Measurements from ENCODE around the gene CABYR. TPM values are rescaled to one million over a fixed set of nuclear protein-coding genes. Genes with fewer than 3 reads are reported as not detected.

Gene CABYR
- total RNA-seq, 4 donors from 2014 or later, result 0.33 to 0.51 (median 0.42) TPM; not detected in 1

DNA sequence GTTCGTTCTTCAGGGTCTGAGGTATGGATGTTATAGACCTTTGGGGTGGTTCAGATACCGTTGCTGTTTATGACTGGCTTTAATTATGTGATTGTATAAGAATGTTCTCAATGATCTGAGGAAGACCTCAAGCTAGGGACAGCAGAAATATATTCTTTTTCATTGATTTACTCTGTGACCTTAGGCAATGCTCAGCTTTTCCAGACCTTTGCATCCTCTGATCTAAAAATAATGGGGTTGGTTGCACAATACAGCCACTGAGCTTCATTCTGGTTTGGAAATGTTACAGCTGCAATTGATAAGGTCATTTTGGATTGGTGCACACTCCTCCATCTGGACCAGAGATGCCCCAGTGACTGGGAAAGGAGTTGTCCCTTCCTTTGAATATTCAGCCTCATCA is 17.2 kb upstream of the CABYR start:
- Histone ChIP-seq H3K36me3 (no peaks in the 10 kb centered on the region), H3K9me3 (no peaks in the 10 kb centered on the region), H3K4me3 (no peak overlapping the region), H3K27me3 (no peaks in the 10 kb centered on the region), H3K27ac (no peak overlapping the region), H3K4me1 (no peaks in the 10 kb centered on the region)
- ATAC-seq, result no peak
- no peak for DNase-seq
- intact Hi-C loops (cut with DNase I; ENCODE audit: low total_unique reads) (no loop called here), in situ Hi-C loops (cut with MboI; ENCODE audit: low sequenced_read_pairs in 4 of 4) (loop anchor here in 2 of 4 donors (10.0 to 25.0 kb wide), 2 partner anchors 484 to 497 kb away; no protein-coding TSS in a partner anchor)
- TF ChIP-seq POLR2A (IDR thresholded peaks at IDR 0.05) (no peak), CTCF (IDR thresholded peaks at IDR 0.05 in 4 of 5, conservative IDR thresholded peaks at IDR 0.05 in 1 of 5) (no peak)

DNA sequence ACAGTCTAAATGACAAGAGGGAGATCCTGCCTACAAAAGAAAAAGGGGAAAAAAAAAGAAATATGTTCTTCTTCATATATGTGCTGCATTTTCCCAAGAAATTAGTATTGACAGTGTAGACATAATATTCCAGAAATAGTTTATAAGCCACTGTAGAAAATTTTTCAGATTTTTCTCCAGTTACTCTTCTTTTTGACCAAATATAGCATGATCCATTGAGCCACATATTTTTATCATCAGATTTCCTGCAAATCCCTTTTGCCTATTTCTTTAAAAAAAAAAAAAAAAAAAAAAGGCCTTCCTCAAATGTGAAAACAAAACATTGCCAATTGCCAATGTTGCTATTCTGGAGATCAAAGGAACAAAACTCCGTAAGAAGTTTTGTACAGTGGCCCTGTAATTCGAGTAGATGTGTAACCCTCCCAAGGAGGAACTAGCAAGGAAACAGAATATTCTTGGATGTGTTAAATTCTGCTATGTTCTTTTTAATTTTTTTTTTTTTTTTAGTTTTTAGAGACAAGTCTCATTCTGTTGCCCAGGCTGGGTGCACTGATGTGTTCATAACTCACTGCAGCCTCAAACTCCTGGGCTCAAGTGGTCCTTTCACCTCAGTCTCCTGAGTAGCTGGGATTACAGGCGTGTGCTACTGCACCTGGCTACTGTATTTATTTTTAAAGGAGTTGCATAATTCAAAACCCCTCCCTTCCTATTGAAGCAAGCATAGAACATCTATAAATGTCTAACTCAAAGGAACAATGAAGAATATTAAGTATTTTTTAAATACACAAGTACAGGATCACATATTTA is 12.5 kb upstream of the CABYR start:
- no peak for ATAC-seq
- no peaks in the 10 kb centered on the region for H3K36me3 ChIP-seq

DNA sequence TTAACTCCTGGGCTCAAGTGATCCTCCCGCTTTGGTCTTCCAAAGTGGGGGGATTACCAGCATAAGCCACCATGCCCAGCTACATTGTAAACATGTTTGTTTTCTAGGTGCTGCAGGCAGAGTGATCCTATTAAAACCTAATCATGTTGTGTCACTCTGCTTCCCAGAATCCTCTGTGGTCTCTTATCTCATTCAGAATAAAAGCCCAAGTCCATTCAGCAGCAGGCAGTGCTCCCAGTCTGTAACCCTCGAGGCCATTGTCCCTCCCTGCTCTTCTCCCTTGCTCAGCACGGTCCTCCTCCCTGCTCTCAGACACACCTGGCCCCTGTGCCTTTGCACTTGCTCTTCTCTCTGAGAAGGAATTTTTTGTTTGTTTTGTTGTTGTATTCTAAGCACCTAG is 11.1 kb upstream of the CABYR start:
- Histone ChIP-seq H3K27me3 (no peaks in the 10 kb centered on the region), H3K36me3 (no peaks in the 10 kb centered on the region), H3K4me1 (no peaks in the 10 kb centered on the region), H3K27ac (no peak overlapping the region), H3K4me3 (no peak overlapping the region), H3K9me3 (no peaks in the 10 kb centered on the region)
- intact Hi-C loops (cut with DNase I; ENCODE audit: low total_unique reads) (no loop called here), in situ Hi-C loops (cut with MboI; ENCODE audit: low sequenced_read_pairs in 4 of 4) (loop anchor here in 1 of 4 donors (10.0 kb wide), 1 partner anchor 503 kb away; no protein-coding TSS in a partner anchor)
- TF ChIP-seq POLR2A (IDR thresholded peaks at IDR 0.05) (no peak), CTCF (IDR thresholded peaks at IDR 0.05 in 4 of 5, conservative IDR thresholded peaks at IDR 0.05 in 1 of 5) (no peak)
- no peak for ATAC-seq
- DNase-seq, result no peak

More for the DNA sequence above, 12.5 kb upstream of the CABYR start:
- TF ChIP-seq CTCF (IDR thresholded peaks at IDR 0.05 in 4 of 5, conservative IDR thresholded peaks at IDR 0.05 in 1 of 5), result no peak
- no peak for TF ChIP-seq POLR2A (IDR thresholded peaks at IDR 0.05)
- H3K27me3 ChIP-seq, result no peaks in the 10 kb centered on the region
- no peak for DNase-seq
- no peaks in the 10 kb centered on the region for H3K9me3 ChIP-seq
- no peak overlapping the region for H3K27ac ChIP-seq
- H3K4me3 ChIP-seq, result no peak overlapping the region
- in situ Hi-C loops (cut with MboI; ENCODE audit: low sequenced_read_pairs in 4 of 4) (loop anchor here in 1 of 4 donors (10.0 kb wide), 1 partner anchor 502 kb away; no protein-coding TSS in a partner anchor), intact Hi-C loops (cut with DNase I; ENCODE audit: low total_unique reads) (no loop called here)
- H3K4me1 ChIP-seq, result no peaks in the 10 kb centered on the region

GRCh38 chr18:24128700-24129099 is 10.2 kb upstream of the CABYR start:
- no peaks in the 10 kb centered on the region for H3K36me3 ChIP-seq
- no peaks in the 10 kb centered on the region for H3K9me3 ChIP-seq
- ATAC-seq (no peak), DNase-seq (no peak)
- TF ChIP-seq POLR2A (IDR thresholded peaks at IDR 0.05), result no peak
- no peak for TF ChIP-seq CTCF (IDR thresholded peaks at IDR 0.05 in 4 of 5, conservative IDR thresholded peaks at IDR 0.05 in 1 of 5)
- intact Hi-C loops (cut with DNase I; ENCODE audit: low total_unique reads), result no loop called here
- H3K27ac ChIP-seq, result no peak overlapping the region
- no peaks in the 10 kb centered on the region for H3K4me1 ChIP-seq
- in situ Hi-C loops (cut with MboI; ENCODE audit: low sequenced_read_pairs in 4 of 4), result loop anchor here in 1 of 4 donors (10.0 kb wide), 1 partner anchor 504 kb away; no protein-coding TSS in a partner anchor
- no peaks in the 10 kb centered on the region for H3K27me3 ChIP-seq
- no peak overlapping the region for H3K4me3 ChIP-seq
